Liver (tissue), 9 donors: ENCODE measurements around the gene MFSD11. TPM values are rescaled to one million over a fixed set of nuclear protein-coding genes. Genes with fewer than 3 reads are reported as not detected.

Source experiments
- DNase-seq: peaks from one replicate; pipeline ENCODE4 v3.0.0-alpha.2; 2017; ENCODE audit warnings: low spot score
- H3K27ac ChIP-seq, 2 donors: one replicate each; pipeline ENCODE4 v1.7.0; 2013; ENCODE audit warnings: inconsistent platforms in 2 of 2, low read length in 2 of 2, control low read depth in 1 of 2, low read depth in 1 of 2, mild to moderate bottlenecking in 1 of 2
- H3K27me3 ChIP-seq, 4 donors: one replicate each; pipeline versions ENCODE4 v1.6.1 to v1.7.0; 2013; ENCODE audit warnings: low read length in 3 of 4, inconsistent platforms in 1 of 4, mild to moderate bottlenecking in 1 of 4, moderate library complexity in 1 of 4; ENCODE audit not compliant: control insufficient read depth in 4 of 4, insufficient read depth in 4 of 4
- H3K36me3 ChIP-seq, 4 donors: one replicate each; pipeline versions ENCODE4 v1.6.1 to v1.7.0; 2013; ENCODE audit warnings: low read length in 3 of 4, mild to moderate bottlenecking in 3 of 4, low read depth in 1 of 4, moderate library complexity in 1 of 4; ENCODE audit not compliant: control insufficient read depth in 4 of 4, insufficient read depth in 3 of 4
- H3K4me1 ChIP-seq, 4 donors: one replicate each; pipeline versions ENCODE4 v1.6.1 to v1.7.0; 2013; ENCODE audit warnings: low read length in 3 of 4, mild to moderate bottlenecking in 3 of 4, moderate library complexity in 1 of 4; ENCODE audit not compliant: control insufficient read depth in 4 of 4, insufficient read depth in 4 of 4
- H3K4me3 ChIP-seq, 3 donors: one replicate each; pipeline versions ENCODE4 v1.6.1 to v1.7.0; 2013; ENCODE audit warnings: low read length in 3 of 3, control low read depth in 1 of 3, low read depth in 1 of 3, mild to moderate bottlenecking in 1 of 3
- H3K9ac ChIP-seq, 2 donors: one replicate each; pipeline ENCODE4 v1.7.0; 2013; ENCODE audit warnings: low read length in 2 of 2, mild to moderate bottlenecking in 2 of 2, moderate library complexity in 2 of 2, control low read depth in 1 of 2, low read depth in 1 of 2
- H3K9me3 ChIP-seq, 4 donors: one replicate each; pipeline versions ENCODE4 v1.6.1 to v1.7.0; 2013; ENCODE audit warnings: low read length in 3 of 4; ENCODE audit not compliant: control insufficient read depth in 4 of 4
- EGR1 ChIP-seq, 2 donors: IDR thresholded peaks; 2 replicates each; pipeline ENCODE4 v1.6.1; 2016 to 2018; ENCODE audit warnings: antibody characterized with exemption in 2 of 2, low read depth in 2 of 2
- FOXA1 ChIP-seq: IDR thresholded peaks from 2 replicates; pipeline ENCODE4 v1.6.1; 2016; ENCODE audit warnings: antibody characterized with exemption
- FOXA2 ChIP-seq: IDR thresholded peaks from 2 replicates; pipeline ENCODE4 v1.6.1; 2016; ENCODE audit warnings: antibody characterized with exemption
- GABPA ChIP-seq, 2 donors: IDR thresholded peaks in 1 of 2; conservative IDR thresholded peaks in 1 of 2; 2 replicates each; pipeline ENCODE4 v1.6.1; 2016; ENCODE audit warnings: antibody characterized with exemption in 2 of 2, mild to moderate bottlenecking in 1 of 2, moderate library complexity in 1 of 2
- HNF4A ChIP-seq, 2 donors: conservative IDR thresholded peaks; 2 replicates each; pipeline ENCODE4 v1.6.1; 2016; ENCODE audit warnings: antibody characterized with exemption in 2 of 2, mild to moderate bottlenecking in 2 of 2
- HNF4G ChIP-seq: IDR thresholded peaks from 2 replicates; pipeline ENCODE4 v1.6.1; 2016; ENCODE audit warnings: antibody characterized with exemption
- JUND ChIP-seq, 2 donors: IDR thresholded peaks; 2 replicates each; pipeline ENCODE4 v1.6.1; 2016; ENCODE audit warnings: antibody characterized with exemption in 2 of 2
- NR2F2 ChIP-seq: IDR thresholded peaks from 2 replicates; pipeline ENCODE4 v1.6.1; 2016; ENCODE audit warnings: antibody characterized with exemption
- RAD21 ChIP-seq, 2 donors: IDR thresholded peaks; 2 replicates each; pipeline ENCODE4 v1.6.1; 2016; ENCODE audit warnings: antibody characterized with exemption in 2 of 2, mild to moderate bottlenecking in 2 of 2
- RXRA ChIP-seq, 2 donors: IDR thresholded peaks; 2 replicates each; pipeline ENCODE4 v1.6.1; 2017 to 2018; ENCODE audit warnings: antibody characterized with exemption in 2 of 2, mild to moderate bottlenecking in 1 of 2
- SP1 ChIP-seq: IDR thresholded peaks from 2 replicates; pipeline ENCODE4 v1.6.1; 2018; ENCODE audit warnings: antibody characterized with exemption, mild to moderate bottlenecking
- TAF1 ChIP-seq: conservative IDR thresholded peaks from 2 replicates; pipeline ENCODE4 v1.6.1; 2016; ENCODE audit warnings: antibody characterized with exemption, mild to moderate bottlenecking
- YY1 ChIP-seq: IDR thresholded peaks from 2 replicates; pipeline ENCODE4 v1.6.1; 2016; ENCODE audit warnings: antibody characterized with exemption, mild to moderate bottlenecking
- WGBS: extraction: QIAGEN DNeasy Blood & Tissue Kit; methylation state at CpG from one replicate; pipeline ENCODE4 v1.1.7; 2013; 5-methylcytosine and 5-hydroxymethylcytosine counted together
- polyA plus RNA-seq, 2 donors: library from polyadenylated mRNA; stranded (reverse) in 1 of 2; unstranded in 1 of 2; fragments of 200-250 nt in 1 of 2; fragments of >200 nt in 1 of 2; fragmentation: Nextera tagmentation in 1 of 2; extraction: Ambion mirVana in 1 of 2; gene quantifications; one replicate each; pipeline versions ENCODE4 v1.2.1 to v1.2.3, GENCODE V29; 2013 to 2015
- total RNA-seq, 2 donors: library from RNA; depleted of rRNA; stranded (reverse); fragments of >200 nt; gene quantifications; one replicate each; pipeline ENCODE4 v1.2.3, GENCODE V29; 2014
- TF ChIP-seq, protein P1 (sequence below): fragments of 150-350 bp; IDR thresholded peaks from 2 replicates; pipeline ENCODE4 v1.5.1; 2017; ENCODE audit warnings: improper control_type of control experiment, low read depth, low read length; ENCODE audit not compliant: missing input control
- TF ChIP-seq, protein P2 (sequence below): IDR thresholded peaks from 2 replicates; pipeline ENCODE4 v1.6.1; 2016; ENCODE audit warnings: antibody characterized with exemption
- TF ChIP-seq, protein P3 (sequence below): IDR thresholded peaks from 2 replicates; pipeline ENCODE4 v1.6.1; 2016; ENCODE audit warnings: antibody characterized with exemption
- TF ChIP-seq, protein P4 (sequence below): IDR thresholded peaks from 2 replicates; pipeline ENCODE4 v1.6.1; 2016; ENCODE audit warnings: antibody characterized with exemption, mild to moderate bottlenecking
- TF ChIP-seq, protein P5 (sequence below): IDR thresholded peaks from 2 replicates; pipeline ENCODE4 v1.6.1; 2016; ENCODE audit warnings: antibody characterized with exemption
- donor health status: healthy.
- donor health status: healthy.
- donor health status: healthy.
- donor health status: healthy.
- donor health status: healthy.

MFSD11 gene
- total and polyA plus RNA-seq, 4 donors = 8.6 to 26.9 (median 17.5) TPM

DNA sequence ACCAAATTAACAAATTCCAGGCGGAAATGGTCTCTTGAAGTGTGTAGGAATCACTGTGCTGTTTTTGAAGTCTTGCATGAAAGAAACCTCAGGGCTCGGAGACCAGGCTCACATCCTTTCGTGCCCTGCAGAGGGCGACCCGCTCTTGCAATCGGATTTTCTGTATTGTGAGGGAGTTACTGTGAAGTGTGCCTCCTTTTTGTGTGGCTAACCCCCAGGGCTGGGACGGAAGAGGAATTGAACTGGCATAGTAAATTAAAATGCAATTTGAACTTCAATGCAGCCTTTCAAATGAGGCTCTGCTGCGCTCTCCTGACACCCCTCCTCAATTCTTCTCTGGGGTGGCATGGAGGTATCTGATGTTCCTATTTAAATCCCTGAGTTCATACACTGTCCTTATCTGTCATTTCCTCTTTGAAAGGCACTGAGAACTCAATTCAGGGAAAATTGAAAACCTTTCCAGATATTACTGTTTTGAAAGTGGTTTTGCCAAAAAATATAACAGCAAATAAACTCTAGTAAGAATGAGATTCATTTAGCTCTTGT, 78.7 kb downstream of the MFSD11 start:
- Histone ChIP-seq H3K27ac (no peak overlapping the region), H3K9me3 (no peaks in the 10 kb centered on the region), H3K9ac (no peak overlapping the region), H3K4me1 (no peaks in the 10 kb centered on the region), H3K27me3 (no peaks in the 10 kb centered on the region), H3K4me3 (no peak overlapping the region), H3K36me3 (no peaks in the 10 kb centered on the region)
- TF ChIP-seq NR2F2 (no peak), RAD21 (IDR thresholded peaks at IDR 0.05) (peak; percentile 54 to 67)
- TF ChIP-seq, protein P1, sequence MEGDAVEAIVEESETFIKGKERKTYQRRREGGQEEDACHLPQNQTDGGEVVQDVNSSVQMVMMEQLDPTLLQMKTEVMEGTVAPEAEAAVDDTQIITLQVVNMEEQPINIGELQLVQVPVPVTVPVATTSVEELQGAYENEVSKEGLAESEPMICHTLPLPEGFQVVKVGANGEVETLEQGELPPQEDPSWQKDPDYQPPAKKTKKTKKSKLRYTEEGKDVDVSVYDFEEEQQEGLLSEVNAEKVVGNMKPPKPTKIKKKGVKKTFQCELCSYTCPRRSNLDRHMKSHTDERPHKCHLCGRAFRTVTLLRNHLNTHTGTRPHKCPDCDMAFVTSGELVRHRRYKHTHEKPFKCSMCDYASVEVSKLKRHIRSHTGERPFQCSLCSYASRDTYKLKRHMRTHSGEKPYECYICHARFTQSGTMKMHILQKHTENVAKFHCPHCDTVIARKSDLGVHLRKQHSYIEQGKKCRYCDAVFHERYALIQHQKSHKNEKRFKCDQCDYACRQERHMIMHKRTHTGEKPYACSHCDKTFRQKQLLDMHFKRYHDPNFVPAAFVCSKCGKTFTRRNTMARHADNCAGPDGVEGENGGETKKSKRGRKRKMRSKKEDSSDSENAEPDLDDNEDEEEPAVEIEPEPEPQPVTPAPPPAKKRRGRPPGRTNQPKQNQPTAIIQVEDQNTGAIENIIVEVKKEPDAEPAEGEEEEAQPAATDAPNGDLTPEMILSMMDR = peak; percentile 21
- WGBS = 10% methylated on average over 8 of the region's 8 CpGs
- DNase-seq = peak; percentile 43

DNA sequence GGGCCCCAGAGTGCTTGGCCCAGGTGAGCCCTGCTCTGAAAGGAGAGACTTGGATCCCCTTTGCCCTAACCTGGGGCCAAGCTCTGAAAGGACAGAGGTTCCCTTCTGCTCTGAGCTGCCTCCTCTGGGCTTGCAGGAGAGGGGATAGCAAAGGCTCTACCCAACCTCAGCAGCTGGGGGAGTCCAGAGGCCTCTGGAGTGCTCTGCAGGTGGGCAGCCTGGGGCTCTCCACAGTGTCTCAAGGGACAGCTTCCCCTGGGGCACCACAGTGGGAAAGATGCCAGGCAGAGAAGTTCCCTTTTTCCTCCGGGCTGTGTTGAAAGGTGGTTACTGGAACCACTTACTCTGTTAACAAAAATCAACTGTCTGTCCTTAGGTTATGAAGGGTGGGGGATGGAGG, 82.1 kb downstream of the MFSD11 start:
- no peak for DNase-seq
- no peak overlapping the region for H3K27ac ChIP-seq
- no peak overlapping the region for H3K9ac ChIP-seq
- H3K4me1 ChIP-seq = no peaks in the 10 kb centered on the region
- no peaks in the 10 kb centered on the region for H3K36me3 ChIP-seq
- TF ChIP-seq RXRA (IDR thresholded peaks at IDR 0.05) (no peak), TAF1 (no peak), FOXA1 (no peak), GABPA (IDR thresholded peaks at IDR 0.05 in 1 of 2, conservative IDR thresholded peaks at IDR 0.05 in 1 of 2) (no peak), JUND (IDR thresholded peaks at IDR 0.05) (no peak), EGR1 (IDR thresholded peaks at IDR 0.05; ENCODE audit: low read depth in 2 of 2) (no peak), FOXA2 (no peak), YY1 (no peak), RAD21 (IDR thresholded peaks at IDR 0.05) (no peak), HNF4A (conservative IDR thresholded peaks at IDR 0.05) (no peak), SP1 (no peak), HNF4G (no peak)
- TF ChIP-seq, protein P2, sequence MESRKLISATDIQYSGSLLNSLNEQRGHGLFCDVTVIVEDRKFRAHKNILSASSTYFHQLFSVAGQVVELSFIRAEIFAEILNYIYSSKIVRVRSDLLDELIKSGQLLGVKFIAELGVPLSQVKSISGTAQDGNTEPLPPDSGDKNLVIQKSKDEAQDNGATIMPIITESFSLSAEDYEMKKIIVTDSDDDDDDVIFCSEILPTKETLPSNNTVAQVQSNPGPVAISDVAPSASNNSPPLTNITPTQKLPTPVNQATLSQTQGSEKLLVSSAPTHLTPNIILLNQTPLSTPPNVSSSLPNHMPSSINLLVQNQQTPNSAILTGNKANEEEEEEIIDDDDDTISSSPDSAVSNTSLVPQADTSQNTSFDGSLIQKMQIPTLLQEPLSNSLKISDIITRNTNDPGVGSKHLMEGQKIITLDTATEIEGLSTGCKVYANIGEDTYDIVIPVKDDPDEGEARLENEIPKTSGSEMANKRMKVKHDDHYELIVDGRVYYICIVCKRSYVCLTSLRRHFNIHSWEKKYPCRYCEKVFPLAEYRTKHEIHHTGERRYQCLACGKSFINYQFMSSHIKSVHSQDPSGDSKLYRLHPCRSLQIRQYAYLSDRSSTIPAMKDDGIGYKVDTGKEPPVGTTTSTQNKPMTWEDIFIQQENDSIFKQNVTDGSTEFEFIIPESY = no peak
- TF ChIP-seq, protein P3, sequence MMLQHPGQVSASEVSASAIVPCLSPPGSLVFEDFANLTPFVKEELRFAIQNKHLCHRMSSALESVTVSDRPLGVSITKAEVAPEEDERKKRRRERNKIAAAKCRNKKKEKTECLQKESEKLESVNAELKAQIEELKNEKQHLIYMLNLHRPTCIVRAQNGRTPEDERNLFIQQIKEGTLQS = no peak
- TF ChIP-seq, protein P1 = no peak
- TF ChIP-seq, protein P4, sequence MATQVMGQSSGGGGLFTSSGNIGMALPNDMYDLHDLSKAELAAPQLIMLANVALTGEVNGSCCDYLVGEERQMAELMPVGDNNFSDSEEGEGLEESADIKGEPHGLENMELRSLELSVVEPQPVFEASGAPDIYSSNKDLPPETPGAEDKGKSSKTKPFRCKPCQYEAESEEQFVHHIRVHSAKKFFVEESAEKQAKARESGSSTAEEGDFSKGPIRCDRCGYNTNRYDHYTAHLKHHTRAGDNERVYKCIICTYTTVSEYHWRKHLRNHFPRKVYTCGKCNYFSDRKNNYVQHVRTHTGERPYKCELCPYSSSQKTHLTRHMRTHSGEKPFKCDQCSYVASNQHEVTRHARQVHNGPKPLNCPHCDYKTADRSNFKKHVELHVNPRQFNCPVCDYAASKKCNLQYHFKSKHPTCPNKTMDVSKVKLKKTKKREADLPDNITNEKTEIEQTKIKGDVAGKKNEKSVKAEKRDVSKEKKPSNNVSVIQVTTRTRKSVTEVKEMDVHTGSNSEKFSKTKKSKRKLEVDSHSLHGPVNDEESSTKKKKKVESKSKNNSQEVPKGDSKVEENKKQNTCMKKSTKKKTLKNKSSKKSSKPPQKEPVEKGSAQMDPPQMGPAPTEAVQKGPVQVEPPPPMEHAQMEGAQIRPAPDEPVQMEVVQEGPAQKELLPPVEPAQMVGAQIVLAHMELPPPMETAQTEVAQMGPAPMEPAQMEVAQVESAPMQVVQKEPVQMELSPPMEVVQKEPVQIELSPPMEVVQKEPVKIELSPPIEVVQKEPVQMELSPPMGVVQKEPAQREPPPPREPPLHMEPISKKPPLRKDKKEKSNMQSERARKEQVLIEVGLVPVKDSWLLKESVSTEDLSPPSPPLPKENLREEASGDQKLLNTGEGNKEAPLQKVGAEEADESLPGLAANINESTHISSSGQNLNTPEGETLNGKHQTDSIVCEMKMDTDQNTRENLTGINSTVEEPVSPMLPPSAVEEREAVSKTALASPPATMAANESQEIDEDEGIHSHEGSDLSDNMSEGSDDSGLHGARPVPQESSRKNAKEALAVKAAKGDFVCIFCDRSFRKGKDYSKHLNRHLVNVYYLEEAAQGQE = no peak
- TF ChIP-seq, protein P5, sequence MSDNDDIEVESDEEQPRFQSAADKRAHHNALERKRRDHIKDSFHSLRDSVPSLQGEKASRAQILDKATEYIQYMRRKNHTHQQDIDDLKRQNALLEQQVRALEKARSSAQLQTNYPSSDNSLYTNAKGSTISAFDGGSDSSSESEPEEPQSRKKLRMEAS = no peak
- 32% methylated on average over 1 of the region's 1 CpG for WGBS
- no peak overlapping the region for H3K4me3 ChIP-seq
- no peaks in the 10 kb centered on the region for H3K9me3 ChIP-seq
- H3K27me3 ChIP-seq = no peaks in the 10 kb centered on the region
